OCI-LY1 (cell line): ENCODE results near the gene DTX1.

Experiments
- CTCF ChIP-seq: fragments of 200-600 bp; sonication (generic), shearing (Covaris generic); IDR thresholded peaks from 2 replicates; pipeline ENCODE4 v1.5.1; 2017; ENCODE audit warnings: mild to moderate bottlenecking, antibody characterized with exemption, low read length, moderate library complexity, mixed read lengths
- EZH2 ChIP-seq: fragments of 200-600 bp; sonication (generic), shearing (Covaris generic); IDR thresholded peaks from 2 replicates; pipeline ENCODE4 v1.8.0; 2017; ENCODE audit warnings: borderline replicate concordance, mixed run types, mild to moderate bottlenecking, antibody characterized with exemption, low read length, moderate library complexity, mixed read lengths

- TF ChIP-seq CTCF (no peak), EZH2 (no peak)
Measured at GRCh38 chr12:113096675-113097461, 40.3 kb downstream of the DTX1 start.
